Choroid plexus epithelial cell (primary cell): ENCODE measurements around the gene IBA57.

Experiments used
- DNase-seq: peaks from one replicate; pipeline ENCODE4 v3.0.0-alpha.2; 2010; ENCODE audit warnings: low read depth
- H3K4me3 ChIP-seq: 2 replicates; pipeline ENCODE4 v1.5.1; 2011; ENCODE audit warnings: low read depth, mild to moderate bottlenecking, control low read depth, low read length, moderate library complexity
- CTCF ChIP-seq: conservative IDR thresholded peaks from 2 replicates; pipeline ENCODE4 v1.5.1; 2011; ENCODE audit warnings: low read depth, mild to moderate bottlenecking, control low read depth, inconsistent platforms, low read length, moderate library complexity

IBA57 gene

DNA sequence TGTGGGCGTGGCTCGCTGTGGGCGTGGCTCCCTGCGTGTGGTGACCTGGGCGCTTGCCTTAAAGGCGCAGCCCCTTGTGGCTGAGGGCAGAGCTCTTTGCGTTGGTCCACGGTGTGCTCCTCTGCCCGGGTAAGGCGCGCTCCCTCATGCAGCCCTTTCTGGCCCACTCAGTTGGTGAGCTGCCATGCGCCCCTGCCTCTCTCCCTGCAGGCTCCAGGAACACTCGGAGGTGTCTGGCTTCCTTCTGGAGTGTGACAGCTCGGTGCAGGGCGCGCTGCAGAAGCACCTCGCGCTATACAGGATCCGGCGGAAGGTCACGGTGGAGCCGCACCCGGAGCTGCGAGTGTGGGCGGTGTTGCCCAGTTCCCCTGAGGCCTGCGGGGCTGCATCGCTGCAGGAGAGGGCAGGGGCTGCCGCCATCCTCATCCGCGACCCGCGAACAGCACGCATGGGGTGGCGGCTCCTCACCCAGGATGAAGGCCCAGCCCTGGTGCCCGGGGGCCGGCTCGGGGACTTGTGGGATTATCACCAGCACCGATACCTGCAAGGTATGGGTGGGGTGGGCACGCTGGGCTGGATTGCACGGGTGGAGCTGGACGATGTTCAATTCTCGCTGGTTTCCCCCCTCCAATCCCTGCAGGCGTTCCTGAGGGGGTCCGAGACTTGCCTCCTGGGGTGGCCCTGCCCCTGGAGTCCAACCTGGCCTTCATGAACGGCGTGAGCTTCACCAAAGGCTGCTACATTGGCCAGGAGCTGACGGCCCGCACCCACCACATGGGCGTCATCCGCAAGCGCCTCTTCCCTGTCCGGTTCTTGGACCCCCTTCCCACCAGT lies 9.1 kb downstream of the IBA57 start:
- no peak for DNase-seq
- TF ChIP-seq CTCF, result no peak
- no peak overlapping the region for H3K4me3 ChIP-seq

GRCh38 chr1:228175316-228176023 lies 9.9 kb downstream of the IBA57 start:
- no peak overlapping the region for H3K4me3 ChIP-seq
- no peak for DNase-seq
- TF ChIP-seq CTCF, result no peak

DNA sequence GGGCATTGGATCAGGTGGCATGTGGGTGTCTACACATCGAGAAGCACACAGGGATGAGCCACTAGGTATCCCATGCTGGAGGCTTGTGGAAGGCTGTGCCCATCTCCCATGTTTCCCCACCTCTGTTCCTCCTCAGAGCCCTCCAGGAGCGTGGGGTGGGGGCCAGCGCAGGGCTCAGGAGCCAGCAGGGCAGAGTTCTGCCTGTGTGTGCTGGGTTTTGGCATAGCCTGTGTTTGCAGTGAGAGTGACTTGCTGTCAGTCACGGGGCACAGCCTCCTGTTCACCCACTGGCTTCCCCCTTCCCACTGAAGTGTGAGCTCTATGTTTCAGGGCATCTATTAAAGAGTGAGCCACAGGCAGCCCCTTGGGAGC lies 10.4 kb downstream of the IBA57 start:
- no peak for TF ChIP-seq CTCF

GRCh38 chr1:228176461-228177182 lies 11.0 kb downstream of the IBA57 start:
- no peak for TF ChIP-seq CTCF
- DNase-seq, result no peak
- H3K4me3 ChIP-seq, result no peak overlapping the region

More for the DNA sequence above, 10.4 kb downstream of the IBA57 start:
- DNase-seq, result no peak
- H3K4me3 ChIP-seq, result no peak overlapping the region

DNA sequence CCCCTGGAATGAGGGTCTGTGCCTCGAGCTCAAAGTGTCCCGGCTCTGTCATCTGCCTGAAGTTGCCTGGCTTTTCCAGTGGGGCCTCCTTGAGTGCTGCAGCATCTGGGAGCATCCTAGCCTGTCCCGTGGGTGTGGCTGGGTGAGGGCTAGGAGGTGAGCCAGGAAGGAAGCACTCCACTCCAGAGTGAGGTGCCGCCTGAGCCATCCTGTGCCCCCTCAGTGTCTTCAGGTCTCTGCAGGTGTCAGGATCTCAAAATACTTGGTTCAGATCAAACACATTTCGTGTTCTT lies 11.5 kb downstream of the IBA57 start:
- DNase-seq, result no peak
- H3K4me3 ChIP-seq, result no peak overlapping the region
- TF ChIP-seq CTCF, result no peak

GRCh38 chr1:228177721-228178710 lies 12.4 kb downstream of the IBA57 start:
- TF ChIP-seq CTCF, result no peak
- H3K4me3 ChIP-seq, result no peak overlapping the region
- no peak for DNase-seq
